CD4-positive, alpha-beta T cell treated with Interleukin-21 for 1 hour (primary cell): ENCODE measurements around the gene FAM168A.
A peak's percentile ranks its signal among the peaks of the same experiment; 100 is the strongest.

Experiments
- DNase-seq: peaks from one replicate; pipeline ENCODE4 v3.0.0-alpha.2; 2020

FAM168A gene

GRCh38 chr11:73554671-73555320 is 43.1 kb downstream of the FAM168A start:
- DNase-seq = no peak

GRCh38 chr11:73553266-73553665 is 44.6 kb downstream of the FAM168A start:
- no peak for DNase-seq

GRCh38 chr11:73551677-73552076 is 46.2 kb downstream of the FAM168A start:
- no peak for DNase-seq

- DNase-seq = no peak
These were observed 48.5 kb downstream of the FAM168A start for GRCh38 chr11:73549376-73549775.

GRCh38 chr11:73547706-73548595 is 50.0 kb downstream of the FAM168A start:
- DNase-seq = no peak

- no peak for DNase-seq
These were observed 55.7 kb downstream of the FAM168A start for GRCh38 chr11:73542175-73542574.

GRCh38 chr11:73539506-73540084 is 58.3 kb downstream of the FAM168A start:
- no peak for DNase-seq

- DNase-seq = peak; percentile 9
These were observed 59.5 kb downstream of the FAM168A start for GRCh38 chr11:73538381-73538872.

- no peak for DNase-seq
These were observed 59.9 kb downstream of the FAM168A start for GRCh38 chr11:73537969-73538368.

- no peak for DNase-seq
These were observed 61.0 kb downstream of the FAM168A start for GRCh38 chr11:73536961-73537360.

- DNase-seq = no peak
These were observed 65.6 kb downstream of the FAM168A start for GRCh38 chr11:73532310-73532709.

- DNase-seq = no peak
These were observed 66.5 kb downstream of the FAM168A start for GRCh38 chr11:73531386-73531785.

- no peak for DNase-seq
These were observed 67.8 kb downstream of the FAM168A start for GRCh38 chr11:73530109-73530508.

GRCh38 chr11:73529204-73529530 is 68.7 kb downstream of the FAM168A start:
- no peak for DNase-seq

GRCh38 chr11:73528483-73529203 is 69.3 kb downstream of the FAM168A start:
- DNase-seq = no peak

- DNase-seq = no peak
These were observed 69.9 kb downstream of the FAM168A start for GRCh38 chr11:73528013-73528412.

- DNase-seq = no peak
These were observed 72.3 kb downstream of the FAM168A start for GRCh38 chr11:73525611-73526010.

- DNase-seq = no peak
These were observed 73.1 kb downstream of the FAM168A start for GRCh38 chr11:73524774-73525173.

GRCh38 chr11:73521621-73522020 is 76.3 kb downstream of the FAM168A start:
- no peak for DNase-seq

GRCh38 chr11:73520353-73521061 is 77.4 kb downstream of the FAM168A start:
- DNase-seq = no peak

GRCh38 chr11:73519266-73519665 is 78.6 kb downstream of the FAM168A start:
- no peak for DNase-seq

- no peak for DNase-seq
These were observed 79.7 kb downstream of the FAM168A start for GRCh38 chr11:73518195-73518594.

GRCh38 chr11:73516080-73516479 is 81.8 kb downstream of the FAM168A start:
- no peak for DNase-seq
